Keratinocyte (primary cell): ENCODE data around the gene SS18L1. TPM values are rescaled to one million over a fixed set of nuclear protein-coding genes. Genes with fewer than 3 reads are reported as not detected.
"Not testable (repeated sequence)": the region's sequence is repeated elsewhere in the genome, so short reads cannot be mapped to it uniquely, and the experiment has no call there.

Source experiments
- DNase-seq: peaks from one replicate; pipeline ENCODE4 v3.0.0-alpha.2; 2011; ENCODE audit warnings: low read depth, missing footprints, low spot score
- FAIRE-seq: peaks from 2 replicates; lab custom pipeline; 2011; peaks lifted over from hg19 to GRCh38; lab: Jason Lieb, UNC
- H2AFZ ChIP-seq: 2 replicates; pipeline ENCODE4 v1.6.0; 2012; ENCODE audit warnings: low read length, control low read depth, inconsistent platforms; ENCODE audit not compliant: control insufficient read depth
- H3K27ac ChIP-seq: 2 replicates; pipeline ENCODE4 v1.5.1; 2011; ENCODE audit warnings: low read length; ENCODE audit not compliant: control insufficient read depth, insufficient read depth
- H3K27me3 ChIP-seq: 3 replicates; pipeline ENCODE4 v1.6.0; 2011; ENCODE audit warnings: low read length; ENCODE audit not compliant: control insufficient read depth, insufficient read depth; ENCODE audit errors: extremely low read depth
- H3K36me3 ChIP-seq, 2 experiments: 2 replicates in 1 of 2; 3 replicates in 1 of 2; pipeline ENCODE4 v1.5.1; 2011; ENCODE audit warnings: low read length in 2 of 2, mild to moderate bottlenecking in 1 of 2; ENCODE audit not compliant: control insufficient read depth in 2 of 2, insufficient read depth in 2 of 2; ENCODE audit errors: extremely low read depth in 1 of 2
- H3K4me1 ChIP-seq: 3 replicates; pipeline ENCODE4 v1.5.1; 2011; ENCODE audit warnings: low read length; ENCODE audit not compliant: control insufficient read depth, insufficient read depth; ENCODE audit errors: extremely low read depth
- H3K4me2 ChIP-seq: 3 replicates; pipeline ENCODE4 v1.6.0; 2011; ENCODE audit warnings: low read depth, low read length; ENCODE audit not compliant: control insufficient read depth, insufficient read depth; ENCODE audit errors: extremely low read depth
- H3K4me3 ChIP-seq, 3 experiments: fragments of 200-600 bp in 1 of 3; sonication (generic) in 1 of 3; 2 replicates in 2 of 3; 3 replicates in 1 of 3; pipeline ENCODE4 v1.5.1; 2011 to 2016; ENCODE audit warnings: low read length in 3 of 3, mild to moderate bottlenecking in 3 of 3, control low read depth in 2 of 3, inconsistent platforms in 1 of 3, low read depth in 1 of 3, mixed read lengths in 1 of 3, mixed run types in 1 of 3, moderate library complexity in 1 of 3; ENCODE audit not compliant: control insufficient read depth in 2 of 3, insufficient read depth in 2 of 3; ENCODE audit errors: extremely low read depth in 1 of 3
- H3K79me2 ChIP-seq: 2 replicates; pipeline ENCODE4 v1.6.0; 2012; ENCODE audit warnings: low read length; ENCODE audit not compliant: control insufficient read depth, insufficient read depth
- H3K9ac ChIP-seq: 3 replicates; pipeline ENCODE4 v1.6.0; 2011; ENCODE audit warnings: low read length; ENCODE audit not compliant: control insufficient read depth, insufficient read depth; ENCODE audit errors: extremely low read depth
- H3K9me1 ChIP-seq: 3 replicates; pipeline ENCODE4 v1.6.0; 2011; ENCODE audit warnings: low read length; ENCODE audit not compliant: control insufficient read depth, insufficient read depth; ENCODE audit errors: extremely low read depth
- H3K9me3 ChIP-seq: 2 replicates; pipeline ENCODE4 v1.5.1; 2012; ENCODE audit warnings: low read depth, low read length; ENCODE audit not compliant: control insufficient read depth
- H4K20me1 ChIP-seq: 3 replicates; pipeline ENCODE4 v1.6.0; 2011; ENCODE audit warnings: low read length; ENCODE audit not compliant: control insufficient read depth, insufficient read depth; ENCODE audit errors: extremely low read depth
- EZH2 ChIP-seq: IDR thresholded peaks from one replicate; pipeline ENCODE4 v1.6.1; 2012; ENCODE audit warnings: inconsistent platforms, mild to moderate bottlenecking, low read length, moderate library complexity
- dilution Hi-C: fragments of 300-500 bp; cut with MboI; formaldehyde crosslinking; loops from one replicate; pipeline ENCODE4 v1.7.0; 2020; ENCODE audit warnings: low sequenced_read_pairs; ENCODE audit not compliant: extremely low pct_ligation_motif_present
- polyA plus RNA-seq, 5 experiments: library from polyadenylated mRNA; depleted of rRNA in 3 of 5; stranded (reverse) in 3 of 5; stranded (forward) in 1 of 5; unstranded in 1 of 5; fragments of >200 nt; gene quantifications; 1 replicate in 1 of 5; 2 replicates in 3 of 5; 3 replicates in 1 of 5; pipeline versions ENCODE4 v1.2.1 to v1.2.3, GENCODE V29; 2011 to 2012; ENCODE audit warnings: missing spikeins in 2 of 5, low read depth in 1 of 5, low replicate concordance in 1 of 5
- TF ChIP-seq, protein P1 (sequence below), 3 experiments: IDR thresholded peaks in 1 of 3; conservative IDR thresholded peaks in 1 of 3; optimal IDR thresholded peaks in 1 of 3; 2 replicates in 2 of 3; 3 replicates in 1 of 3; pipeline versions ENCODE3 to v1.5.1; 2011; ENCODE audit warnings: low read length in 3 of 3, mild to moderate bottlenecking in 3 of 3, moderate library complexity in 2 of 3, control low read depth in 1 of 3, inconsistent platforms in 1 of 3; ENCODE audit not compliant: insufficient read depth in 2 of 3; ENCODE audit errors: extremely low read depth in 1 of 3

Gene SS18L1
- polyA plus RNA-seq, 1 donor (not counting 4 experiments of a cell fraction or from before 2014, with no cell fraction given), result 9.4 TPM

- H4K20me1 ChIP-seq, result no peaks in the 10 kb centered on the region
- DNase-seq (no peak), FAIRE-seq (no peak)
- H3K27ac ChIP-seq, result no peak overlapping the region
- TF ChIP-seq, protein P1, sequence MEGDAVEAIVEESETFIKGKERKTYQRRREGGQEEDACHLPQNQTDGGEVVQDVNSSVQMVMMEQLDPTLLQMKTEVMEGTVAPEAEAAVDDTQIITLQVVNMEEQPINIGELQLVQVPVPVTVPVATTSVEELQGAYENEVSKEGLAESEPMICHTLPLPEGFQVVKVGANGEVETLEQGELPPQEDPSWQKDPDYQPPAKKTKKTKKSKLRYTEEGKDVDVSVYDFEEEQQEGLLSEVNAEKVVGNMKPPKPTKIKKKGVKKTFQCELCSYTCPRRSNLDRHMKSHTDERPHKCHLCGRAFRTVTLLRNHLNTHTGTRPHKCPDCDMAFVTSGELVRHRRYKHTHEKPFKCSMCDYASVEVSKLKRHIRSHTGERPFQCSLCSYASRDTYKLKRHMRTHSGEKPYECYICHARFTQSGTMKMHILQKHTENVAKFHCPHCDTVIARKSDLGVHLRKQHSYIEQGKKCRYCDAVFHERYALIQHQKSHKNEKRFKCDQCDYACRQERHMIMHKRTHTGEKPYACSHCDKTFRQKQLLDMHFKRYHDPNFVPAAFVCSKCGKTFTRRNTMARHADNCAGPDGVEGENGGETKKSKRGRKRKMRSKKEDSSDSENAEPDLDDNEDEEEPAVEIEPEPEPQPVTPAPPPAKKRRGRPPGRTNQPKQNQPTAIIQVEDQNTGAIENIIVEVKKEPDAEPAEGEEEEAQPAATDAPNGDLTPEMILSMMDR (optimal IDR thresholded peaks at IDR 0.05 in 1 of 3, IDR thresholded peaks at IDR 0.05 in 1 of 3, conservative IDR thresholded peaks at IDR 0.05 in 1 of 3; ENCODE audit: extremely low read depth in 1 of 3, insufficient read depth in 2 of 3, low read length in 3 of 3), result no peak
- no peak for TF ChIP-seq EZH2
- H3K27me3 ChIP-seq, result peaks cover 37% of the 10 kb centered on the region
- no peaks in the 10 kb centered on the region for H3K4me1 ChIP-seq
- H3K9ac ChIP-seq, result no peak overlapping the region
- H3K4me3 ChIP-seq, result no peak overlapping the region
- H3K9me3 ChIP-seq, result peaks cover 14% of the 10 kb centered on the region
- H3K36me3 ChIP-seq, result no peaks in the 10 kb centered on the region
- H2AFZ ChIP-seq, result no peak overlapping the region
- no peak overlapping the region for H3K4me2 ChIP-seq
- dilution Hi-C loops, result no loop called here
- H3K9me1 ChIP-seq, result no peaks in the 10 kb centered on the region
- no peaks in the 10 kb centered on the region for H3K79me2 ChIP-seq
Observed at GRCh38 chr20:62114894-62115293, 28.7 kb upstream of the SS18L1 start.

DNA sequence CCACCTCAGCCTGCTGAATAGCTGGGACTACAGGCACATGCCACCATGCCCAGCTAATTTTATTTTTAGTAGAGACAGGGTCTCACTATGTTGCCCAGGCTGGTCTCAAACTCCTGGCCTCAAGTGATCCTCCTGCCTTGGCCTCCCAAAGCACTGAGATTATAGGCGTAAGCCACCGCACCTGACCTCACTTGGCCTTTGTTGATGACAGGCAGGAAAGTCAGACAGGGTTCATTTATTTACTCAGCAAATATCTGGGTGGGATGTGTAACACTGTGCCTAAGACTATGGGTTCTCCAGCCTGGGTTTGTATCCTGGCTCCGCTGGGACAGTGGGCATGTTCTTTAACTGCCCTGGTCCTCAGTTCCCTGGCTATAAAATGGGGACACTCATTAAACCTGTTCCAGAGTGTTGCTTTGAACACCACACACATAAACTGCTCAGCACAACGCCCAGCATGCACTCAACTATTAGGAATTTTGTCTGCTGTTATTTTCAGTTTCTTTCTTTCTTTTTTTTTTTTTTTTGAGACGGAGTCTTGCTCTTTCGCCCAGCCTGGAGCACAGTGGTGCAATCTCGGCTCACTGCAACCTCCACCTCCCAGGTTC is 27.7 kb upstream of the SS18L1 start:
- Histone ChIP-seq H3K27me3 (peaks cover 37% of the 10 kb centered on the region), H3K9me3 (peaks cover 14% of the 10 kb centered on the region)
- H3K4me1 ChIP-seq, DNase-seq, H2AFZ ChIP-seq, H3K4me2 ChIP-seq, H4K20me1 ChIP-seq, H3K4me3 ChIP-seq, H3K9ac ChIP-seq, FAIRE-seq, H3K9me1 ChIP-seq, H3K79me2 ChIP-seq, H3K36me3 ChIP-seq, H3K27ac ChIP-seq, dilution Hi-C loops: not testable (repeated sequence)
